ENCODE data around the gene OR1S1.

The OR1S1 gene

DNA sequence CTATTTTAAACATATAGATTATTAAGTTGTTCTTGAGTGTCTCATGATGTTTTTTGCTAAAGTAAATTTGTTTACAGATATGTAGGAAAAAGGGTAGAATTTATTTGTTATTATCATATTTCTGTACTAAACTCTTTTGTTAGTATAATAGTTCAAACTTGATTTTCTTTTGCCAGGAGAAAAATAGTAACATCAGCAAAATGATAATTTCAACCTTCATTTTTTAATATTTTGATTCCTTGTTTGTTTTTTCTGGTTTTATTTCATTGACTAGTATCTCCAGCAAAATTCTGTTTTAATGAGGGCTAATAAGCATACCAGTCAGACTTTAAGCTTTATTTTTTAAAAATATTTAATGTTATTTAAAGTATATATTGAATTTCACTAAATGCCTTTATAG, 4.0 kb downstream of the OR1S1 start:
- CTCF ChIA-PET = no interaction called here
- POLR2A ChIA-PET (ENCODE audit: low non-redundant PET) = no interaction called here
- DNase-seq (ENCODE audit: low spot score) = no peak
- TF ChIP-seq, protein P1, sequence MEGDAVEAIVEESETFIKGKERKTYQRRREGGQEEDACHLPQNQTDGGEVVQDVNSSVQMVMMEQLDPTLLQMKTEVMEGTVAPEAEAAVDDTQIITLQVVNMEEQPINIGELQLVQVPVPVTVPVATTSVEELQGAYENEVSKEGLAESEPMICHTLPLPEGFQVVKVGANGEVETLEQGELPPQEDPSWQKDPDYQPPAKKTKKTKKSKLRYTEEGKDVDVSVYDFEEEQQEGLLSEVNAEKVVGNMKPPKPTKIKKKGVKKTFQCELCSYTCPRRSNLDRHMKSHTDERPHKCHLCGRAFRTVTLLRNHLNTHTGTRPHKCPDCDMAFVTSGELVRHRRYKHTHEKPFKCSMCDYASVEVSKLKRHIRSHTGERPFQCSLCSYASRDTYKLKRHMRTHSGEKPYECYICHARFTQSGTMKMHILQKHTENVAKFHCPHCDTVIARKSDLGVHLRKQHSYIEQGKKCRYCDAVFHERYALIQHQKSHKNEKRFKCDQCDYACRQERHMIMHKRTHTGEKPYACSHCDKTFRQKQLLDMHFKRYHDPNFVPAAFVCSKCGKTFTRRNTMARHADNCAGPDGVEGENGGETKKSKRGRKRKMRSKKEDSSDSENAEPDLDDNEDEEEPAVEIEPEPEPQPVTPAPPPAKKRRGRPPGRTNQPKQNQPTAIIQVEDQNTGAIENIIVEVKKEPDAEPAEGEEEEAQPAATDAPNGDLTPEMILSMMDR (conservative IDR thresholded peaks at IDR 0.05; ENCODE audit: low read depth) = no peak
- H3K27ac ChIP-seq = no peak overlapping the region

DNA sequence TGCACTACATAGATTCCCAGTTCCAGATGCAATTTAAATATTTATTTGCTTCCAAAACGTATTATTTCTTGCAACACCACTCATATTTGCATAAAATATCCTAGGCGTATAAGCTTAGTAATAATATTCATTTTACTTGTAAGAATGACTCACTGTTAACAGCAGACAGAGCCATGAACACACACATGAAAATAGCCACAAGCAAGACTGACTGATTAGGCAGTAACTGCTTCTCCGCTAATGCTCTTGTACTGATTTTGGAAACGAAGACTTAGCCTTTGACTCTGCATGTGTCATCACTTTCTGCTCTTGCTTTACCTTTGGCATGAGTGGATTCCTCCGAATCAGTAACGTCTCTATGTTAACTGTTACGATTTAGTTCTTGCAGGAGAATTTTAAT, 10.2 kb downstream of the OR1S1 start:
- DNase-seq (ENCODE audit: low spot score) = peak; percentile 2
- CTCF ChIA-PET = no interaction called here

DNA sequence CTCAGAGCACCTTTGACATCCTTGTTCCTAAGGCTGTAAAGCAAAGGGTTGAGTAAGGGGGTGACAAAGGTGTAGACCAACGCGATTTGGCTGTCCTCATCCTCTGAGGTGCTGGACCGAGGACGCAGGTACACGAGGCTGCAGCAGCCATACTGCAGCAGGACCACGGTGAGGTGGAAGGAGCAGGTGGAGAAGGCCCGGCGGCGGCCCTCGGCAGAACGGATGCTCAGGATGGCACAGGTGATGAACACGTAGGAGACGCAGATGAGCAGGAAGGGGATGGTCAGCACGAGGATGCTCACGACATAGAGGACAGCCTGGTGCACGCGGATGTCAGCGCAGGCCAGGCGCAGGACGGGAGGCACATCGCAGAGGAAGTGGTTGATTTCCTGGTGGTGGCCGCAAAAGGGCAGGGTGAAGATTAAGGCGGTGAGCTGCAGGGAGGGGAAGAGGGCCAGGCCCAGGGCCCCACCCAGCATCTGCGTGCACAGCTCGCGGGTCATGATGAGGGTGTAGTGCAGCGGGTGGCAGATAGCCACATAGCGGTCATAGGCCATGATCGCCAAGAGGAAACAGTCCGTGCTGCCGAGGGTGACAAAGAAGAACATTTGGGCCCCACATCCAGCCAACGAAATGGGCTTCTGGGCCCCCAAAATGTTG, 15.6 kb downstream of the OR1S1 start:
- TF ChIP-seq, protein P1 (conservative IDR thresholded peaks at IDR 0.05; ENCODE audit: low read depth) = no peak
- no peak overlapping the region for H3K27ac ChIP-seq
- no peak for DNase-seq (ENCODE audit: low spot score)
- ChIA-PET CTCF (no interaction called here), POLR2A (ENCODE audit: low non-redundant PET) (no interaction called here)

More for the DNA sequence above, 10.2 kb downstream of the OR1S1 start:
- no peak overlapping the region for H3K27ac ChIP-seq
- POLR2A ChIA-PET (ENCODE audit: low non-redundant PET) = no interaction called here
- TF ChIP-seq, protein P1 (conservative IDR thresholded peaks at IDR 0.05; ENCODE audit: low read depth) = no peak

DNA sequence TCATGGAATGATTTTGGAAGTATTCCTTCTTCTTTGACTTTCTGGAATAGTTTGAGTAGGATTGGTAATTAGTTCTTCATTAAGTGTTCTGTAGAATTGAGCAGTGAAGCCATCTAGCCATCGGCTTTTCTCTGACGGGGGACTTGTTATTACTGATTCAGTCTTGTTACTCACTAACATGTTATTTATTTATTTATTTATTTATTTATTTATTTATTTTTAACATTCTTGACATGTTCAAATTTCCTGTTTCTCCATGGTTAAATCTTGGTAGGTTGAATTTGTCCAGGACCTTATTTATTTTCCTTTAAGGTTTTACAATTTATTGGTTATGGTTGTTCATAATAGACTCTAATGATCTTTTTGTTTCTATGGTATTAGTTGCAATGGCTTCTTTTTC, 31.4 kb downstream of the OR1S1 start:
- ChIA-PET CTCF (no interaction called here), POLR2A (ENCODE audit: low non-redundant PET) (no interaction called here)
- TF ChIP-seq, protein P1 (conservative IDR thresholded peaks at IDR 0.05; ENCODE audit: low read depth) = no peak

DNA sequence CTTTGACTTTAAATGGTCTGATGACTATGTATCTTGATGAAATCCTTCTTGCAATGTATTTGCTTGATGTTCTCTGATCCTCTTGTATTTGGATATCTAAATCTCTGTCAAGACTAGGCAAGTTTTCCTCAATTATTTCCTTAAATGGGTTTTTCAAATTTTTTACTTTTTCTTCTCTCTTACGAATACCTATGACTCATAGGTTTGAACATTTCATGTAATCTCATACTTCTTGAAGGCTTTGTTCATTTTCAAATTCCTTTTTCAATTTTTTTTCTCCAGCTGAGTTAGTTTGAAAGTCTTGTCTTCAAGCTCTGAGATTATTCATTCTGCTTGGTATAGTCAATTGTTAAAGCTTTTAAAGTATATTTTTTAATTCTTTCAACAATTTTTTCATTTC, 42.4 kb downstream of the OR1S1 start:
- no peak for DNase-seq (ENCODE audit: low spot score)
- ChIA-PET CTCF (no interaction called here), POLR2A (ENCODE audit: low non-redundant PET) (no interaction called here)
- no peak overlapping the region for H3K27ac ChIP-seq
- TF ChIP-seq, protein P1 (conservative IDR thresholded peaks at IDR 0.05; ENCODE audit: low read depth) = no peak

More for the DNA sequence above, 31.4 kb downstream of the OR1S1 start:
- H3K27ac ChIP-seq = no peak overlapping the region
- DNase-seq (ENCODE audit: low spot score) = no peak

DNA sequence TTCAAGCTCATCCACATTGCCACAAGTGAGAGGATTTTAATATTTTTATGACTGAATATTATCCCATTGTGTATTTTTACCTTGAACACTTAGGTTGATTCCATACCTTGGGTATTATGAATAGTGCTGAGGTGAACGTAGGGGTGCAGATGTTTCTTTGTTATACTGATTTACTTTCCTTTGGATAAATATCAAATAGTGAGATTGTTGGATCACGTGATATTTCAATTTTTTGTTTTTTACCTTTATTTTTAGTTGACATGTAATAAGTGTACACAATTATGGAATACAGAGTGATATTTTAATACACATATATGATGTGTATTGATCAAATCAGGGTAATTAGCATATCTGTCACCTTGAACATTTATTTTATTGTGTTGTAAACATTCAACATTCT, 47.5 kb downstream of the OR1S1 start:
- TF ChIP-seq, protein P1 (conservative IDR thresholded peaks at IDR 0.05; ENCODE audit: low read depth) = no peak
- DNase-seq (ENCODE audit: low spot score) = no peak
- POLR2A ChIA-PET (ENCODE audit: low non-redundant PET) = no interaction called here
- H3K27ac ChIP-seq = no peak overlapping the region
- CTCF ChIA-PET = interaction anchor here (0.6 kb wide), 1 partner anchor 277 kb away, joined by 3 read pairs; no protein-coding TSS in a partner anchor
